IMR-90 (cell line): ENCODE measurements around the gene SH2D1B. TPM values are rescaled to one million over a fixed set of nuclear protein-coding genes. Genes with fewer than 3 reads are reported as not detected.

ENCODE experiments used
- ATAC-seq: fragments of 200-7000 bp; cut with Tn5 transposase; 2 replicates; pipeline ENCODE4 v1.9.1; 2020; ENCODE audit warnings: low read depth, mild to moderate bottlenecking, moderate library complexity
- BruUV-seq: library from RNA; stranded (reverse); fragments of 400-500 nt; replicated peaks from 2 replicates; lab custom pipeline; 2021; lab: Mats Ljungman, UMichigan
- CTCF ChIA-PET: fragments of 300-600 bp; formaldehyde crosslinking; extraction: SDS; loops from one replicate; lab custom pipeline; 2021; ENCODE audit warnings: antibody characterized with exemption; lab: Yijun Ruan, JAX
- POLR2A ChIA-PET: fragments of 300-600 bp; sonication (Branson Sonifier 250); formaldehyde crosslinking; loops from one replicate; lab custom pipeline; 2022; ENCODE audit warnings: antibody characterized with exemption; ENCODE audit not compliant: unreplicated experiment; lab: Charles Lee
- DNase-seq: peaks from one replicate; pipeline ENCODE4 v3.0.0; 2013
- H2AFZ ChIP-seq: replicated peaks from 2 replicates; pipeline ENCODE3; 2013; ENCODE audit warnings: low read length, mild to moderate bottlenecking; ENCODE audit not compliant: poor library complexity
- H2AK5ac ChIP-seq: 2 replicates; pipeline ENCODE4 v1.6.1; 2013; ENCODE audit warnings: low read depth, low read length, inconsistent platforms
- H2AK9ac ChIP-seq: replicated peaks from 2 replicates; pipeline ENCODE3; 2013; ENCODE audit warnings: mild to moderate bottlenecking, low read depth, low read length, moderate library complexity; ENCODE audit not compliant: poor library complexity
- H2BK120ac ChIP-seq: 2 replicates; pipeline ENCODE4 v1.6.1; 2013; ENCODE audit warnings: low read depth, low read length, inconsistent platforms
- H2BK15ac ChIP-seq: 3 replicates; pipeline ENCODE4 v1.6.1; 2013; ENCODE audit warnings: low read depth, low read length, inconsistent platforms
- H2BK20ac ChIP-seq: 2 replicates; pipeline ENCODE4 v1.6.1; 2013; ENCODE audit warnings: low read depth, mild to moderate bottlenecking, inconsistent platforms, low read length, moderate library complexity
- H2BK5ac ChIP-seq: 2 replicates; pipeline ENCODE4 v1.6.1; 2013; ENCODE audit warnings: mild to moderate bottlenecking, low read depth, low read length, inconsistent platforms; ENCODE audit not compliant: poor library complexity, severe bottlenecking
- H3K14ac ChIP-seq: replicated peaks from 2 replicates; pipeline ENCODE4 v1.6.1; 2013; ENCODE audit warnings: low read depth, low read length, inconsistent platforms
- H3K18ac ChIP-seq: 2 replicates; pipeline ENCODE4 v1.6.1; 2013; ENCODE audit warnings: low read depth, low read length, control low read depth
- H3K23ac ChIP-seq: 2 replicates; pipeline ENCODE4 v1.6.1; 2013; ENCODE audit warnings: low read depth, low read length, inconsistent platforms
- H3K27ac ChIP-seq: 2 replicates; pipeline ENCODE4 v1.5.1; 2013; ENCODE audit warnings: mild to moderate bottlenecking, control low read depth, low read length; ENCODE audit not compliant: insufficient read depth
- H3K27me3 ChIP-seq: 2 replicates; pipeline ENCODE4 v1.6.1; 2013; ENCODE audit warnings: low read length; ENCODE audit not compliant: control insufficient read depth, insufficient read depth
- H3K36me3 ChIP-seq: 2 replicates; pipeline ENCODE4 v1.6.1; 2013; ENCODE audit warnings: low read length, mixed read lengths; ENCODE audit not compliant: control insufficient read depth, insufficient read depth
- H3K4ac ChIP-seq: 2 replicates; pipeline ENCODE4 v1.6.1; 2013; ENCODE audit warnings: low read depth, low read length, inconsistent platforms
- H3K4me1 ChIP-seq: 2 replicates; pipeline ENCODE4 v1.6.1; 2013; ENCODE audit warnings: low read length, mixed read lengths; ENCODE audit not compliant: control insufficient read depth, insufficient read depth
- H3K4me2 ChIP-seq: 2 replicates; pipeline ENCODE4 v1.6.1; 2013; ENCODE audit warnings: low read depth, mild to moderate bottlenecking, control low read depth, low read length, moderate library complexity
- H3K4me3 ChIP-seq: 2 replicates; pipeline ENCODE4 v1.5.1; 2013; ENCODE audit warnings: low read depth, mild to moderate bottlenecking, control low read depth, low read length, moderate library complexity; ENCODE audit not compliant: insufficient read depth
- H3K56ac ChIP-seq: 2 replicates; pipeline ENCODE4 v1.6.1; 2013; ENCODE audit warnings: low read length, inconsistent platforms; ENCODE audit not compliant: insufficient read depth; ENCODE audit errors: extremely low read depth
- H3K79me1 ChIP-seq, 2 experiments: 2 replicates each; pipeline ENCODE4 v1.6.1; 2013; ENCODE audit warnings: low read length in 2 of 2, inconsistent platforms in 1 of 2, low read depth in 1 of 2
- H3K9ac ChIP-seq: 2 replicates; pipeline ENCODE4 v1.6.1; 2013; ENCODE audit warnings: low read depth, low read length, control low read depth
- H3K9me1 ChIP-seq: 2 replicates; pipeline ENCODE4 v1.6.1; 2013; ENCODE audit warnings: low read length, inconsistent platforms; ENCODE audit not compliant: insufficient read depth
- H3K9me3 ChIP-seq: 2 replicates; pipeline ENCODE4 v1.6.1; 2013; ENCODE audit warnings: low read length; ENCODE audit not compliant: control insufficient read depth, insufficient read depth
- H4K20me1 ChIP-seq: 2 replicates; pipeline ENCODE4 v1.6.1; 2013; ENCODE audit warnings: low read length, inconsistent platforms; ENCODE audit not compliant: insufficient read depth
- H4K5ac ChIP-seq: 2 replicates; pipeline ENCODE4 v1.6.1; 2013; ENCODE audit warnings: mild to moderate bottlenecking, low read depth, low read length, control low read depth
- H4K8ac ChIP-seq, 2 experiments: 2 replicates each; pipeline ENCODE4 v1.6.1; 2013; ENCODE audit warnings: low read depth in 2 of 2, low read length in 2 of 2, control low read depth in 1 of 2, inconsistent platforms in 1 of 2
- H4K91ac ChIP-seq: 2 replicates; pipeline ENCODE4 v1.6.1; 2013; ENCODE audit warnings: low read depth, low read length, inconsistent platforms; ENCODE audit not compliant: insufficient read depth
- CEBPB ChIP-seq: IDR thresholded peaks from 2 replicates; pipeline ENCODE4 v1.6.1; 2012; ENCODE audit warnings: low read depth, low read length, improper control_type of control experiment
- ELK1 ChIP-seq: fragments of 150-350 bp; IDR thresholded peaks from 2 replicates; pipeline ENCODE4 v1.6.1; 2016; ENCODE audit warnings: low read depth, mild to moderate bottlenecking, low read length, moderate library complexity, borderline replicate concordance
- MAFK ChIP-seq: IDR thresholded peaks from 2 replicates; pipeline ENCODE4 v1.6.1; 2012; ENCODE audit warnings: low read depth, low read length, improper control_type of control experiment
- MAZ ChIP-seq: IDR thresholded peaks from 2 replicates; pipeline ENCODE4 v1.6.1; 2012; ENCODE audit warnings: low read depth, mild to moderate bottlenecking, low read length, improper control_type of control experiment, moderate library complexity, borderline replicate concordance
- POLR2A ChIP-seq: IDR thresholded peaks from 2 replicates; pipeline ENCODE4 v1.6.1; 2012; ENCODE audit warnings: mild to moderate bottlenecking, low read depth, low read length
- RFX5 ChIP-seq: IDR thresholded peaks from 2 replicates; pipeline ENCODE4 v1.8.0; 2012; ENCODE audit warnings: low read depth, mild to moderate bottlenecking, low read length, moderate library complexity
- SMC3 ChIP-seq: fragments of 150-350 bp; IDR thresholded peaks from 2 replicates; pipeline ENCODE4 v1.6.1; 2016; ENCODE audit warnings: low read depth, mild to moderate bottlenecking, antibody characterized with exemption, low read length, moderate library complexity
- USF2 ChIP-seq: fragments of 150-350 bp; IDR thresholded peaks from 2 replicates; pipeline ENCODE4 v1.6.1; 2017; ENCODE audit warnings: mild to moderate bottlenecking, antibody characterized with exemption, low read length, low read depth
- WGBS, 2 experiments: methylation state at CpG; one replicate each; pipeline versions ENCODE4 v1.1.5 to v1.1.7; 2013; ENCODE audit warnings: missing lambda C conversion rate in 2 of 2; ENCODE audit not compliant: insufficient read length in 1 of 2; ENCODE audit errors: extremely low coverage in 2 of 2; 5-methylcytosine and 5-hydroxymethylcytosine counted together
- dilution Hi-C: fragments of 300-500 bp; cut with HindIII; formaldehyde crosslinking; loops from one replicate; pipeline ENCODE4 v1.14.3; 2018; ENCODE audit warnings: low sequenced_read_pairs; ENCODE audit not compliant: unreplicated experiment
- in situ Hi-C: fragments of 300-500 bp; cut with MboI; formaldehyde crosslinking; loops from 3 replicates; pipeline ENCODE4 v1.14.3; 2019; ENCODE audit warnings: low sequenced_read_pairs, inconsistent platforms, mixed read lengths
- intact Hi-C: fragments of 100-400 bp; cut with micrococcal nuclease; formaldehyde crosslinking; loops from 2 replicates; pipeline ENCODE4 v1.10.0; 2022
- polyA plus RNA-seq, 3 experiments: library from polyadenylated mRNA; depleted of rRNA; stranded (reverse); fragments of >200 nt; gene quantifications; 2 replicates each; pipeline ENCODE4 v1.2.3, GENCODE V29; 2012; ENCODE audit warnings: low replicate concordance in 1 of 3
- total RNA-seq: library from RNA; depleted of rRNA; stranded (reverse); fragments of >200 nt; gene quantifications from 2 replicates; pipeline ENCODE4 v1.2.3, GENCODE V29; 2012

The SH2D1B gene
- total and polyA plus RNA-seq, 2 of the 4 experiments (the other 2 are of a cell fraction): 0.03 to 0.18 TPM

- dilution Hi-C loops: no loop called here
- H3K27ac ChIP-seq: no peak overlapping the region
- 98% methylated on average over 4 of the region's 8 CpGs; no CpG with 5 or more reads in 1 of the 2 experiments for WGBS, 2 experiments
These were observed 38.2 kb downstream of the SH2D1B start for GRCh38 chr1:162373541-162374260.

More at GRCh38 chr1:162373541-162374260, 38.2 kb downstream of the SH2D1B start:
- Histone ChIP-seq H4K91ac (no peak overlapping the region), H3K36me3 (no peaks in the 10 kb centered on the region), H3K27me3 (peaks cover 22% of the 10 kb centered on the region), H3K23ac (no peak overlapping the region), H3K56ac (no peak overlapping the region), H4K8ac (no peak overlapping the region), H3K9me3 (no peaks in the 10 kb centered on the region), H2AK9ac (no peak overlapping the region), H3K79me1 (no peaks in the 10 kb centered on the region), H4K5ac (no peak overlapping the region), H2AK5ac (no peak overlapping the region), H3K4me2 (no peak overlapping the region), H3K9me1 (no peaks in the 10 kb centered on the region), H3K4me3 (no peak overlapping the region), H2BK120ac (no peak overlapping the region), H3K9ac (no peak overlapping the region), H4K20me1 (no peaks in the 10 kb centered on the region), H2AFZ (no peak overlapping the region), H3K14ac (no peak overlapping the region), H3K18ac (no peak overlapping the region), H2BK20ac (no peak overlapping the region), H3K4ac (no peak overlapping the region), H3K4me1 (no peaks in the 10 kb centered on the region), H2BK5ac (no peak overlapping the region), H2BK15ac (no peak overlapping the region)
- in situ Hi-C loops: no loop called here
- ATAC-seq: no peak
- CTCF ChIA-PET: no interaction called here
- intact Hi-C loops: no loop called here
- TF ChIP-seq ELK1 (no peak), SMC3 (no peak), POLR2A (no peak), USF2 (no peak), MAFK (no peak), MAZ (no peak), RFX5 (no peak), CEBPB (no peak)
- BruUV-seq: no TSS peak
- DNase-seq: peak; percentile 16
- POLR2A ChIA-PET: no interaction called here
